SW480 (cell line): ENCODE measurements around the gene CARMIL1.

Experiments used
- DNase-seq: peaks from one replicate; pipeline ENCODE4 v3.0.0-alpha.2; 2016; ENCODE audit warnings: low spot score

CARMIL1 gene

GRCh38 chr6:25311331-25311840 lies 32.2 kb downstream of the CARMIL1 start:
- DNase-seq, result peak; percentile 73

GRCh38 chr6:25312034-25312620 lies 33.0 kb downstream of the CARMIL1 start:
- DNase-seq, result no peak

DNA sequence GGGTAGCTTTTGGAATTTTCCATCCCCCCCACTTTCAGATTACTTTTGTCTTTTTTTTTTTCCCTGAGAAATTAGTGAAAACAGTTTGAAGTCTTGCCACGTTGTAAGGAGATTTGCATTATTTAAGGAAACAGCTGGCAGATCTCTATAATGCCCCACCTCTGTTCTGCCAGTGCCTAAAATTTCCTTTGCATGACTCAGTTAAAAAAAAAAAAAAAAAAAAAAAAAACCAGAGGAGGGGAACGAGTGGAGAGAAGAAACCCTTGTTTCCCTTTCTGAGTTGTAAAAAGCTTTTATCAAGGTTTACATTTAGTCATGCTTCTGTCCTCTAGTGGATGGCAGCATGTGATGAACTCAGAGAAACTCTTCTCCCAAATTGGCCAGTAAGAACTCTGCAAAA lies 33.5 kb downstream of the CARMIL1 start:
- peak; percentile 38 for DNase-seq

DNA sequence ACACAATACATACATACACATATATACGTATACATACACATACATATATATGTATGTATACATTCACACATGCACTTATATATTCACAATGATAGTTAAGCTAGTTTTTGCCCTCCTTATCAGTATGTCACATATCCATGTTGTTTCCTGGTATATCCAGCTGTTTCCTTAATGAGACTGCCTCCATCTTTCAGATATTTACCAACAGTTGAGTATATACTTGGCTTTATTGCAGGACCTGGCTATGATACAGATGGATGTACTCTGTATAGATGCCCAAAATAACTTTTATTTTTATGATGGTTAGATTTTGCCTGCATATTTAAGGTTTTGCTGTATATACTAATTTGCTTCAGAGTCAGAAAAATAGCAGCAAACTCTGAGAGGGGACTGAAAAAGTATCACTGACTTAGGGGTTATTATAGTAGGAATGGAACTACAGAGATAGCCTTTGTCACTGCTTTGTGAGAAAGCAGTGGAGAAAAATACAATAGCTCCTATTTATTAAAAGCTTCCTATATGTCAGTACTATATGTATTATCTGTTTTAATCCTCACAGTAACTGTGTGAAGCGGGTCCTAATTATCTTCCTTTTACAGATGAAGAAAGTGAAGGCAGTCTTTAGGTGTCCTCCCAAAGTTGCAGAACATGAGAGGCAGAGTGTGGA lies 35.5 kb downstream of the CARMIL1 start:
- no peak for DNase-seq

DNA sequence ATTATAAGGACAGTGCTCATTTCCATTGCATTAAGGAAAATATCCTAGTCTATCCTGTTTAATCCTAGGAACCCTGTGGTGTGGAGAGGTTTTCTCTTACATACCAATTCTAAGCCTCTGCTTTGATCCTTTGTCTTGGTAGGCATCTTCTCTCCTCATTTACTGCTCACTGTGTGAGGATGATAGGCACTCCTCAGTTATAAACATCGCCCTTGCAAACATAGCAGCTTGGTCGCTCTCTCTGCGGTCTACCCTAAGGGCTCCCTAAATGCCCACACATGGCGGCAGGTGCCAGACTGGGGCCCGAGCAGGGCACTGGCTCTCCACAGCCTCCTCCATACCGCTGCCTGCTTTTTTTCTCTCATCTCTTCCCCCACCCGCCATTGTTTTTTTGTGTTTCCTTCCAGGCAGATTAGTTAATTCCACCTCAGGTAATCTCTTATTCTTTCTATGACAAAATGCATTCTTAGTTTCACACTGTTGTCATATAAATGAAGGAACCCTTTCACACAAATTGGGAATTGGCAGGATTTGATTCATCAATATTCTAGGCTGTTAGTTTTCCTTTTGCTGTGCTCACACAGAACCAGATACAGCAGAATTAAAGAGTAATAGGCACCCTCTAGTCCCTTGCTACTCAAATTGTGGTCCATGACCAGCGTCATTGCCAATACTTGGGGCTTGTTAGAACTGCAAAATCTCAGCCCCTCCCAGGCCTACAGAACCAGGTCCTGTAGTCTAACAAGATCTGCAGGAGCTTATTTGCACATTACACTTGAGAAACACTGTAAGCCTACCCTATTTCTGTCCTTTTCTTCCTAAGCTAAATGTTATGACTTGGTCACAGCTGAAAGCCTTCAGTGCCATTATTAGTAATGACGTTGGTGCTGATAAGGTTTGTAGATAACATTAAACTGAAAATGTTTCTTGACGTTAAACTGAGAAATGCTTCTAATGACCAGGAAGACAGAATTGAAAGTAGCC lies 36.3 kb downstream of the CARMIL1 start:
- no peak for DNase-seq

GRCh38 chr6:25316626-25317025 lies 37.5 kb downstream of the CARMIL1 start:
- DNase-seq, result no peak

- no peak for DNase-seq
These were observed 39.4 kb downstream of the CARMIL1 start for GRCh38 chr6:25318589-25318988.

- no peak for DNase-seq
These were observed 41.3 kb downstream of the CARMIL1 start for GRCh38 chr6:25320459-25320858.

GRCh38 chr6:25322692-25323091 lies 43.5 kb downstream of the CARMIL1 start:
- DNase-seq, result no peak

GRCh38 chr6:25324066-25324762 lies 45.0 kb downstream of the CARMIL1 start:
- DNase-seq, result no peak

GRCh38 chr6:25326126-25326525 lies 47.0 kb downstream of the CARMIL1 start:
- DNase-seq, result no peak

DNA sequence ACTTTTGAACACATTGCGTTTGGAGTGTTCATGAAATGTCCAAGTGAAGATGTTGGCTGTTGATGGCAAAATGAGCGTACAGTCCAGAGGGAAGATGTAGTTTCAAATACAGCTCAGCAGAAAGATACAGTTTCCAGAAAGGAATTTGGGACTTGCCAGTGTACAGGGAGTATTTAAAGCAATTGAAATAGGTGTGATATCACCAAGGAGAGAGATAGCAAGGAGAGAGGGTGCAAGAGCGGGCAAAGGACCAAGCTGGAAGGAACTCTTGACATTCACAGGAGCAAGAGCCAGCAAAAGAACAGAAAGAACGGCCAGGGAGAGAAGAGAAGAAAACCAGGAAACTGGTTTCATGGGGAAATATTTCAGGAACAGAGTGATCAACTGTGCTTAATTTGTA lies 47.8 kb downstream of the CARMIL1 start:
- no peak for DNase-seq

- no peak for DNase-seq
These were observed 48.3 kb downstream of the CARMIL1 start for GRCh38 chr6:25327432-25327831.

GRCh38 chr6:25329161-25329817 lies 50.1 kb downstream of the CARMIL1 start:
- DNase-seq, result no peak

DNA sequence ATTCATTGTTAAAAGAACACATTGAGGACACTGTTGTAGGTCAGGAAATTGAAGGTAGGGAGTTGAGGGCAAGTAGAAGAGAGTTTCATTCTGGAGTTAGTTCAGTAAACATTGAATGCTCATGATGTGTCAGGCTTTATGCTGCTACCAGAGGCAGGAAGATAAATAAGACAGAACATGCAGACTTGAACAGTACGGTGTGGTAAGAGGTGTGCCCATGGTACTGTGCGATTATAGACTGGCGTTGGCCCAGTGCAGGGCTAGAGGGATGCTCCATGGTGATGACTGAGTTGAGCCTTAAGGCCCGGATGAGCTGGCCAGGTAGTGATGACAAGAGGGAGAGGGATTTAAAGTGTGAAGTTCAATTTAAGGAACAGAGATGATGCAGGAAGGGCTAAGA lies 50.8 kb downstream of the CARMIL1 start:
- DNase-seq, result no peak

GRCh38 chr6:25330796-25331685 lies 51.9 kb downstream of the CARMIL1 start:
- DNase-seq, result no peak

GRCh38 chr6:25332165-25332564 lies 53.0 kb downstream of the CARMIL1 start:
- DNase-seq, result no peak

- DNase-seq, result no peak
These were observed 53.5 kb downstream of the CARMIL1 start for GRCh38 chr6:25332655-25333071.

DNA sequence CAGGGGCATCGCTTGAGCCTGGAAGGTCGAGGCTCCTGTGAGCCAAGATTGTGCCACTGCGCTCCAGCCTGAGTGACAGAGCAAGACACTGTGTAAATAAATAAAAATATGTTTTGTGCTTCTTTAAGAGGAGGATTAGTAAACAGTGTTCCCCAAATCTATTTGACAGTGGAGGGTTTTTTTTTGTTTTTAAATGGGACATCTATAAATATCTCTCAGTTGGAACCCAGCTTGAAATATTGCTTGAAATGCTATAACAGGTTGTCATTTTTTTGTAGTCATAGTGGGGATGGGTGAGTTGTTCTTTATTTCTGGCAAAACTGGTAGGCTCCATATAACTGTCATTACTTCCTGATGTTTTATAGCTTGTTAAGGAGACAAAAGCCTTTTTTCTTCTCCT lies 54.3 kb downstream of the CARMIL1 start:
- no peak for DNase-seq

- no peak for DNase-seq
These were observed 55.6 kb downstream of the CARMIL1 start for GRCh38 chr6:25334793-25335192.
